Aorta (tissue), 5 donors: Measurements from ENCODE around the gene GRIK4. TPM values are rescaled to one million over a fixed set of nuclear protein-coding genes. Genes with fewer than 3 reads are reported as not detected.
A peak's percentile ranks its signal among the peaks of the same experiment; 100 is the strongest.

Source experiments
- ATAC-seq: fragments of 200-7000 bp; cut with Tn5 transposase; one replicate; pipeline ENCODE4 v1.9.1; 2022; ENCODE audit warnings: moderate library complexity; ENCODE audit not compliant: low FRiP score
- DNase-seq, 2 donors: peaks; one replicate each; pipeline ENCODE4 v3.0.0-alpha.2; 2020
- H3K27ac ChIP-seq, 2 donors: one replicate each; pipeline ENCODE4 v1.5.1; 2013; ENCODE audit warnings: low read length in 2 of 2, mild to moderate bottlenecking in 2 of 2, moderate library complexity in 2 of 2, control low read depth in 1 of 2, inconsistent platforms in 1 of 2, low read depth in 1 of 2
- H3K27me3 ChIP-seq, 2 donors: one replicate each; pipeline ENCODE4 v1.6.1; 2013; ENCODE audit warnings: control low read depth in 1 of 2, low read length in 1 of 2, mild to moderate bottlenecking in 1 of 2, moderate library complexity in 1 of 2; ENCODE audit not compliant: insufficient read depth in 2 of 2, control insufficient read depth in 1 of 2
- H3K36me3 ChIP-seq, 2 donors: one replicate each; pipeline ENCODE4 v1.6.1; 2013; ENCODE audit warnings: control low read depth in 1 of 2, low read length in 1 of 2, mild to moderate bottlenecking in 1 of 2; ENCODE audit not compliant: insufficient read depth in 2 of 2, control insufficient read depth in 1 of 2
- H3K4me1 ChIP-seq, 2 donors: one replicate each; pipeline ENCODE4 v1.6.1; 2013; ENCODE audit warnings: low read length in 2 of 2, control low read depth in 1 of 2, mild to moderate bottlenecking in 1 of 2, moderate library complexity in 1 of 2; ENCODE audit not compliant: insufficient read depth in 2 of 2, control insufficient read depth in 1 of 2
- H3K4me3 ChIP-seq, 2 donors: one replicate each; pipeline ENCODE4 v1.5.1; 2013; ENCODE audit warnings: low read length in 2 of 2, control low read depth in 1 of 2, mild to moderate bottlenecking in 1 of 2
- H3K9me3 ChIP-seq: one replicate; pipeline ENCODE4 v1.6.1; 2013; ENCODE audit warnings: mild to moderate bottlenecking, low read length; ENCODE audit not compliant: control insufficient read depth
- WGBS, 2 donors: extraction: QIAGEN DNeasy Blood & Tissue Kit; methylation state at CpG; one replicate each; pipeline ENCODE4 v1.1.7; 2013; 5-methylcytosine and 5-hydroxymethylcytosine counted together
- intact Hi-C, 2 donors: fragments of 100-400 bp; cut with DNase I; formaldehyde crosslinking; loops; one replicate each; pipeline versions ENCODE4 v1.14.2 to v1.15.0; 2022
- polyA plus RNA-seq, 2 donors: library from polyadenylated mRNA; stranded (reverse); fragments of 200-250 nt; gene quantifications; one replicate each; pipeline ENCODE4 v1.2.3, GENCODE V29; 2013
- total RNA-seq, 2 donors: library from RNA; stranded (reverse); fragmentation: NEBNext Ultra II Directional; extraction: Animal tissue kit (Norgen Biotek cat#: 25700); gene quantifications; one replicate each; pipeline ENCODE4 v1.2.1, GENCODE V29; 2021
- donor health status: healthy with polysubstance abuse.
- donor health status: Bipolar disorder and iron deficiency.
- donor health status: DM: no; HTN: no; CAD: no.
- donor health status: DM: no; HTN: no; CAD: no.
- donor health status: DM: yes; HTN: yes; CAD: no.

The GRIK4 gene
- total and polyA plus RNA-seq, 4 donors, result not detected

- Histone ChIP-seq H3K36me3 (no peaks in the 10 kb centered on the region), H3K27me3 (no peaks in the 10 kb centered on the region), H3K27ac (no peak overlapping the region), H3K4me1 (no peaks in the 10 kb centered on the region), H3K9me3 (no peaks in the 10 kb centered on the region), H3K4me3 (no peak overlapping the region)
- no peak for DNase-seq
- intact Hi-C loops, result no loop called here
- ATAC-seq, result no peak
- WGBS, 2 donors, result 55 to 57% methylated on average over 11 of the region's 11 CpGs
These were observed 358.0 kb downstream of the GRIK4 start for GRCh38 chr11:120869516-120870011.

- no peak overlapping the region for H3K4me3 ChIP-seq
- no peaks in the 10 kb centered on the region for H3K36me3 ChIP-seq
- no peaks in the 10 kb centered on the region for H3K4me1 ChIP-seq
- intact Hi-C loops, result no loop called here
- ATAC-seq (no peak), DNase-seq (no peak)
- H3K27me3 ChIP-seq, result no peaks in the 10 kb centered on the region
- WGBS, 2 donors, result 88% methylated on average over 6 of the region's 6 CpGs
- H3K27ac ChIP-seq, result no peak overlapping the region
- H3K9me3 ChIP-seq, result no peaks in the 10 kb centered on the region
These were observed 359.6 kb downstream of the GRIK4 start for GRCh38 chr11:120871194-120871593.

GRCh38 chr11:120871924-120872323, 360.4 kb downstream of the GRIK4 start:
- no peak for ATAC-seq

GRCh38 chr11:120873966-120874735, 362.6 kb downstream of the GRIK4 start:
- Histone ChIP-seq H3K4me1 (no peaks in the 10 kb centered on the region), H3K36me3 (no peaks in the 10 kb centered on the region), H3K27me3 (no peaks in the 10 kb centered on the region), H3K9me3 (no peaks in the 10 kb centered on the region), H3K27ac (no peak overlapping the region), H3K4me3 (no peak overlapping the region)
- no peak for ATAC-seq
- WGBS, 2 donors, result 93 to 95% methylated on average over 15 of the region's 15 CpGs
- DNase-seq, result no peak
- intact Hi-C loops, result no loop called here

More at GRCh38 chr11:120871924-120872323, 360.4 kb downstream of the GRIK4 start:
- H3K4me1 ChIP-seq, result no peaks in the 10 kb centered on the region
- no peak overlapping the region for H3K27ac ChIP-seq
- intact Hi-C loops, result no loop called here
- WGBS, 2 donors, result 88% methylated on average over 2 of the region's 2 CpGs
- no peaks in the 10 kb centered on the region for H3K36me3 ChIP-seq
- no peak for DNase-seq
- H3K27me3 ChIP-seq, result no peaks in the 10 kb centered on the region
- H3K9me3 ChIP-seq, result no peaks in the 10 kb centered on the region
- H3K4me3 ChIP-seq, result no peak overlapping the region

DNA sequence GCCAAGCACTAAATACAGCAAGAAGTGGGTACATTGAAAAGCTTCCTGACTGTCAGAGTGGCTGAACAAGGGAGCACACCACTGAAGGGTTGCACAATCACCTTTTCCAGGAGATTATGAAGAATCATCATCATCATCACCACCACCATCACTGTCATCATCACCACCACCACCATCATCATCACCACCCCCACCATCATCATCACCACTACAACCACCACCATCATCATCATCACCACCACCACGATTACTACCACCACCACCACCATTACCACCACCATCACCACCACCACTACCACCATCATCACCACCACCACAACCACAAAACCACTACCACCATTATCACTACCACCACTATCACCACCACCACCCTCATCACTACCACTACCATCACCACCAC, 364.4 kb downstream of the GRIK4 start:
- no peaks in the 10 kb centered on the region for H3K9me3 ChIP-seq
- intact Hi-C loops, result no loop called here

DNA sequence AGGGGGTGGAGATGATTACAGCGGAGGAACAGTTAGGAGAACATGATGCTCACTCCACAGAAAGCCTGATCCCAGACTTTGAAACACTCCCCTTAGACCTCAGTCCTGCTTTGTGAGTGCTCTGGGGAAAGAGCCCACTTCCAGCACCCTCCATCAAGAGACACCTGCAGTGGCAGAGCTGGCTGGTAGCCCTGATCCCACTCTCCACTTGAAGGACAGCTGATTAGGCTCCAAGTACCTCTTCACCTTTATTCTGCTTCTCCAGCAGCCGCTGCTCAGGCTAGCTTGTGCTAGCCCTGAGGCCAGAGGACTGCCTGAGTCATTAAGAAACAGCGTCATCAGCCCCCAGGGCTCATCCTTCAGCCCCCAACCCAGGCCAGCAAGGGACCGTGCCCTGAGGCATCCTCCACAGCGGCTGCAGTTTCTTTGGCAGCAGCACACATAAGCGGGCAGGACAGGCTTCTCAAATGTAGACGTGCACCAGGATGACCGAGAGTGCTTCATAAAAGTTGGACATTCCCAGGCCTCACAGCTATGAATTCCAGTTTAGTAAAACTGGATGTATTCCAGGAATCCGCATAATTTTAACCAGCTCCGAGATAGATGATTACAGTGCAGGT, 366.3 kb downstream of the GRIK4 start:
- WGBS, 2 donors, result 85 to 87% methylated on average over 10 of the region's 10 CpGs
- H3K27me3 ChIP-seq, result no peaks in the 10 kb centered on the region
- intact Hi-C loops, result no loop called here

More for the DNA sequence above, 364.4 kb downstream of the GRIK4 start:
- DNase-seq (no peak), ATAC-seq (no peak)
- no peak overlapping the region for H3K4me3 ChIP-seq
- no peak overlapping the region for H3K27ac ChIP-seq
- peaks cover 2% of the 10 kb centered on the region in 2 donors for H3K4me1 ChIP-seq
- 96 to 100% methylated on average over 1 of the region's 1 CpG for WGBS, 2 donors
- H3K27me3 ChIP-seq, result no peaks in the 10 kb centered on the region
- H3K36me3 ChIP-seq, result no peaks in the 10 kb centered on the region

DNA sequence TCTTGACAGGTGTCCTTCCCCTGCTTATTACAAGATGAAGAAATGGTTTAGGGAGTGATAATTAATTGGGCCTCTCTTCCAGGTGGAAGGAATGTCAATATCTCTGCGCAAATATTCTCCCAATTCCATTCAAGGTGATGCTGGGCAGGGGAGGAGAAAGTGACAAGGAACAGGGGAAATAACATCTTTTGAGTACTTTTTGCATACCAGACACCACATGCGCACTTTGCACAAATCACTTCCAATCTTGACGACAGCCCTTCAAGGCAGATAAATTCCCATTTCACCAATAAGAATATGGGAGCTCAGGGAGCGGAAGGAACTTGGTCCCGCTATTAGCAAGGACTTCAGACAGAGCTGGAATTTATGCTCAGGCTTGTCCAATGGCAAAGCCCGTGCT, 367.2 kb downstream of the GRIK4 start:
- Histone ChIP-seq H3K4me3 (no peak overlapping the region), H3K27me3 (no peaks in the 10 kb centered on the region), H3K9me3 (no peaks in the 10 kb centered on the region), H3K27ac (no peak overlapping the region), H3K4me1 (peaks cover 2 to 7% of the 10 kb centered on the region in 2 donors), H3K36me3 (no peaks in the 10 kb centered on the region)
- ATAC-seq (no peak), DNase-seq (no peak)
- intact Hi-C loops, result no loop called here
- 87 to 97% methylated on average over 6 of the region's 6 CpGs for WGBS, 2 donors

More for the DNA sequence above, 366.3 kb downstream of the GRIK4 start:
- no peaks in the 10 kb centered on the region for H3K36me3 ChIP-seq
- H3K4me1 ChIP-seq, result peaks cover 2 to 7% of the 10 kb centered on the region in 2 donors
- no peak for ATAC-seq
- no peak overlapping the region for H3K27ac ChIP-seq
- DNase-seq, result no peak
- no peaks in the 10 kb centered on the region for H3K9me3 ChIP-seq
- no peak overlapping the region for H3K4me3 ChIP-seq

- WGBS, 2 donors, result 15 to 24% methylated on average over 6 of the region's 6 CpGs
- H3K27me3 ChIP-seq, result no peaks in the 10 kb centered on the region
- DNase-seq (no peak), ATAC-seq (no peak)
- peak overlapping the region in 1 of 2 donors; percentile 37 for H3K27ac ChIP-seq
- H3K9me3 ChIP-seq, result no peaks in the 10 kb centered on the region
- peaks cover 2 to 7% of the 10 kb centered on the region in 2 donors for H3K4me1 ChIP-seq
- no peaks in the 10 kb centered on the region for H3K36me3 ChIP-seq
- intact Hi-C loops, result loop anchor here in 1 of 2 donors (5.0 kb wide), 1 partner anchor 333 kb away; no protein-coding TSS in a partner anchor
- no peak overlapping the region for H3K4me3 ChIP-seq
These were observed 369.1 kb downstream of the GRIK4 start for GRCh38 chr11:120880498-120881175.
